Right ventricle myocardium inferior (tissue), 1 donor: Measurements from ENCODE around the gene TGM2. TPM values are rescaled to one million over a fixed set of nuclear protein-coding genes. Genes with fewer than 3 reads are reported as not detected.

Source experiments
- ATAC-seq: fragments of 200-7000 bp; cut with Tn5 transposase; one replicate; pipeline ENCODE4 v1.9.1; 2020; ENCODE audit warnings: mild to moderate bottlenecking, moderate library complexity
- DNase-seq: peaks from one replicate; pipeline ENCODE4 v3.0.0; 2021; ENCODE audit errors: missing footprints
- intact Hi-C: fragments of 100-400 bp; cut with DNase I; formaldehyde crosslinking; loops from one replicate; pipeline ENCODE4 v1.11.0; 2022
- total RNA-seq: library from RNA; stranded (reverse); fragmentation: NEBNext Ultra II Directional; extraction: Animal tissue kit (Norgen Biotek cat#: 25700); gene quantifications from one replicate; pipeline ENCODE4 v1.2.1, GENCODE V29; 2021
- donor health status: DM: no; HTN: yes; CAD: no; lungs with severe emphysema.

The TGM2 gene
- total RNA-seq, 1 donor from 2014 or later, result 581 TPM

DNA sequence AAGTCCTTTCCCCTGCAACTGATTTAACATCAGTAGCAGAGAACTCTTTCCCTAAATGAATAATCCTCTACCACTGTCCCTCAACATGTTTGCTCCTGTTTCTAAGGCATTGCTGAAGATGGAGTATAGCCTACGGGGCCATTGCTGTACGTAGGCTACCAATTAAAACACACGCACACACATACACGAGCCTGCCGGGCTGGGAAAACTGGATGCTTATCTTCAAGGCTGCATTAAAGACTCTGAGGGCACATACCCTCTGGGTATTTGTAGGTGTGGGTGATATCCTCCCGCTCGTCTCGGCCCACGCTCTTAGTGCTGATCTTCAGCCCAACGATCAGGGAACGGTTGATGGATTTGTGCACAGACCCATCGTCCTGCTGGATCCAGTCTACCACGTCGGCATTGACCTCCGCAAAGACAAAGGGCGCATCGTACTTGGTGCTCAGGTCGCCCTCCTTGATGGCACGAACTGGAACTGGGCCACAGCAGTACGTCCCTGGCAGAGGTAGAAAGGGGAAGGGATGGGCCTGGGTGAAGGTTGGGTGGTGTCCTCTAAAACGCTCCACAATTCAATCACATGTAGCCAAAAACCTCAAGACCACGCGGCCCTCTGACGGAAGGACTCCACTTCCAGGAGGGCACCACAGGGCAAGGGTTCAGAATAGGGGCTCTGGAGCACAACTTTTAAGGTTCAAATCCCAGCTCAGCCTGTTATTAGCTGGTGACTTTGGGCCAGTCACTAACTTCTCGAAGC is 25.7 kb downstream of the TGM2 start:
- DNase-seq, result no peak
- no peak for ATAC-seq
- intact Hi-C loops, result no loop called here

DNA sequence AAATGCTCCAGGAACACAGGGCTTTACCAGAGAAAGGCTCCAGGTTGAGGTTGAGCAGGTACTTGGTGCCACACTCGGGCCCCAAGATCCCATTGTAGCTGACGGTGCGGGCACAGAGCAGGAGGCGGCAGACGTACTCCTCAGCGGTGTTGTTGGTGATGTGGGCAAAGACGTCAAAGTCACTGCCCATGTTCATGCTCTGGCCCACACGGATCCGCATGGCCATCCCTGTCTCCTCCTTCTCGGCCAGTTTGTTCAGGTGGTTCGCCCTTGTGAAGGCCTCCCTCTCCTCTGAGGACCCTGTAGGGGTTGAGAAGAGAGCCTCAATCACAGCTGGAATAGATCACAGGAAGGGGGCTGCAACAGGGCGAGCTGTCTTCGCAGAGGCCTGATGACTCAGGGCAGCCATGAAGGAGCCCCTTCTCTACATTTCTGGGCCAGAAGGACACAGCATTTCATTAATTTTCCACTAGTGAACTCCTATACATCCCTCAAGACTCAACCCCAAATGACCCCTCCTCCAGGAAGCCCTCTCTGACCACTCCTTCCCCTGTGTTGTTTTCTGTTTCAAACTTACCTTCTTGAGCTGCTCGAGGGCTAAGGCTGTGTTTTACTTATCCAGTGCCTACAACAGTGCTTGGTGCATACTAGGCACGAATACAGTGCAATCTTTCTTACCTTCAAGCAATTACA is 26.8 kb downstream of the TGM2 start:
- intact Hi-C loops, result no loop called here
- DNase-seq, result no peak
- no peak for ATAC-seq

DNA sequence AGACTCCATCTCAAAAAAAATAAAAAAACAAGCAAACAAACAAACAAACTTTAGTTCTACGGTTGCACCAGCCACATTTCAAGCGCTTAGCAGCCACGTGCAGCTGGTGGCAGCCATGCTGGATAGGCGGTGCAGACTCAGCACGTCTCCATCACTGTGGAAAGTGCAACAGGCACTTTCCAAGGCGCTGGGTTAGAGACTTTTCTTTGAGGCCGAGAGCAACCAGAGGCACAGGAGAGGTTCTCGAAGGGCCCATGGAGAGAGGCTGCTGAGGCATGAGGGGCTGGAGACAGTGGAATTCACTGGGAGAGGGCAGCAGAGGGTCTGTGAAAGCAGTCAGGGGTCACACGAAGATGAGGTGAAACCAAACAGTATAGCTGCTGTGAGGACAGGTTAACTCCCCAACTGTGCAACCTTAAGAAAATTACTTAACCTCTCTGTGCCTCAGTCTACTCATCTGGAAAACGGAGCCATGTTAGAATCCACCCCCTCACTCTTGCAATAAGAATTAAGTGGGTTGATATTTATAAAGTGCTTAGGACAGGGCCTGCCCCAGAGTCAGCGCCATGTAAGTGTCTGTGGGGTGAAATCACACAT is 27.5 kb downstream of the TGM2 start:
- ATAC-seq (no peak), DNase-seq (no peak)
- intact Hi-C loops, result no loop called here

DNA sequence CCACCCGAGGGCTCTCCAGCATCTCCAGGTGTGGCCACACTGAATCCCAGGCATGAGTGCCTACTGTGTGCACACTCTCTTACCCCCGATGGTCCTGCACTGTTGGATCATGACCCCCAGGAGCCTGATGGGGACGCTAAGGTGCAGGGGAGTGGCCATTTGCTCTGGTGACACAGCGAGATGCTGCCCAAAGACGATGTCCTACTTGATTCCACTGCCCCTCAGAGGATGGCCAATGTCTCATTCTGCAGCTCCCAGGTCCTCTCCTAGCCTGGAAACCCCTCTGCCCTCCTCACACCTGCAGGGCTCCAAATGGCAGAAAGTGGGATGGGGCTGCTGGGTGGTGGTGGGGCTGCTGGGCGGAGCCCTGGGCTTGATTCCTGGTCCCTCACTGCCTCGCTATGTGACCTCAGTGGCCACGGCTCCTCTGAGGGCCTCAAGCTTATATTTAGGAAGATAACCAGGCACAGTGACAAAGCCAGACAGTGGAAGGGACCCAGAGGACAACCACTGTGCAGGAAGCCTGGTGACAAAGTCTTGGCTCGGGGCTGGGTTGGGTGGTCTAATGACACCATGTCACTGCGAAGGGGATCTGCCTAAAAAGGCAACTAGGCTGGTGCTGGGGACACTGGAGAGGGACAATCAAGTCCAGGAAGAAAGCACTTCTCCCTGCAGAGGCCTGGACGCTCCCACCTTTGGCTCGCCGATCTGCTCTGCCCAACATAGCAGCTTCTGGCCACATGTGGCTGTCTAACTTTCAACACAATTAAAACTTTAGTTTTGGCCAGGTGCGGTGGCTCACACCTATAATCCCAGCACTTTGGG is 28.4 kb downstream of the TGM2 start:
- intact Hi-C loops, result no loop called here
- ATAC-seq (no peak), DNase-seq (no peak)

DNA sequence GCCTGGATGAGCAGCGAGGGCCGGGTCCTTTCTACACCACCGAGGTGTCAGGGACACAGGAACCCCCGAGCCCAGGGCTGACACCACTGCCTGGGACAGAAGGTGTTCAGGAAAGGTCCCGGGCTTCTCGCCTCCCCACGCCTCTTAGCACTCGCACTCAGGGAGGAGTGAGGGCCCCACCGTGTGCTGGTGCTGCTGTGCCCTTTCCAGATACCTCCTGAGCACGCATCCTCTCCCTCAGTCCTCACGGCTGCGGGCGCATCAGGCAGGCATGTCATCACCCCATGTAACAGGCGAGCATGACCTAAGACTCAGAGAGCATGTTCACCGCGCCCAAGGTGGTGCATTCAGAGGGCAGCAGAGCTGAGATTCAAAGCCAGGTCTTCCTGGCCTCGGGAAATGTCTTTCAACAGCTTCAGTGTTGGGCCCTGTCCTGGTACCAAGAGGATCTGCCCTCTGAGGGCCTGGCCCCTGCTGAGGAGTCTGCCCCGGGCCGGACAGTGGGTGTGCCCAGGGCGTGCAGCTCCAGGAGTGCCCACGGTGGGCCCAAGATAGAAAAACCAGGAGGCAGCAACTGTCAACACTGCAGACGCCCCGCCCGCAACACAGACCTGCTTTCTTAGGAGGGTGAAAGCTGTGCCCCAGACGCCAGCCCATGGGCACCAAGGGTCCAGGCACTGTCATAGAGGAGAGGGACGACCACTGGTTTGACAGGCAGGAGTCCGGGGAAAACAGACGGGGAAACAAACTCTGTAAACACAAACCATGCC is 29.2 kb downstream of the TGM2 start:
- intact Hi-C loops, result no loop called here
- ATAC-seq (no peak), DNase-seq (no peak)

DNA sequence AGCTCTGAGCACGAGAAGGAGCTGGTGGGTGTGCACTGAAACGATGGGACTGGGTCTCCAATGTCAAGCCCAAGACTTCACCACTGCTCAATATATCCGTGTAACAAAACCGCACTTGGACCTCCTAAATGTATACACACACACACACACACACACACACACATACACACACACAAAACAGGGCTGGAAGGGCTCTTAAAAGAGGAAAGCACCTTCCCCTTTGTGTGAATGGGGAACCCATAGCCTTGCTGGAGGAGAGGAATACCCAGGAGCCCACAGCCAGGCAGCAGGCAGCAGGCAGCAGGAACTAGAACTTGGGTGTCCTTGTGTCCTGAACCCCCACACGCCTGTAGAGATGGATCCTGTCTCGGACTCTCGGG is 29.8 kb downstream of the TGM2 start:
- ATAC-seq, result no peak
- intact Hi-C loops, result no loop called here
- no peak for DNase-seq

DNA sequence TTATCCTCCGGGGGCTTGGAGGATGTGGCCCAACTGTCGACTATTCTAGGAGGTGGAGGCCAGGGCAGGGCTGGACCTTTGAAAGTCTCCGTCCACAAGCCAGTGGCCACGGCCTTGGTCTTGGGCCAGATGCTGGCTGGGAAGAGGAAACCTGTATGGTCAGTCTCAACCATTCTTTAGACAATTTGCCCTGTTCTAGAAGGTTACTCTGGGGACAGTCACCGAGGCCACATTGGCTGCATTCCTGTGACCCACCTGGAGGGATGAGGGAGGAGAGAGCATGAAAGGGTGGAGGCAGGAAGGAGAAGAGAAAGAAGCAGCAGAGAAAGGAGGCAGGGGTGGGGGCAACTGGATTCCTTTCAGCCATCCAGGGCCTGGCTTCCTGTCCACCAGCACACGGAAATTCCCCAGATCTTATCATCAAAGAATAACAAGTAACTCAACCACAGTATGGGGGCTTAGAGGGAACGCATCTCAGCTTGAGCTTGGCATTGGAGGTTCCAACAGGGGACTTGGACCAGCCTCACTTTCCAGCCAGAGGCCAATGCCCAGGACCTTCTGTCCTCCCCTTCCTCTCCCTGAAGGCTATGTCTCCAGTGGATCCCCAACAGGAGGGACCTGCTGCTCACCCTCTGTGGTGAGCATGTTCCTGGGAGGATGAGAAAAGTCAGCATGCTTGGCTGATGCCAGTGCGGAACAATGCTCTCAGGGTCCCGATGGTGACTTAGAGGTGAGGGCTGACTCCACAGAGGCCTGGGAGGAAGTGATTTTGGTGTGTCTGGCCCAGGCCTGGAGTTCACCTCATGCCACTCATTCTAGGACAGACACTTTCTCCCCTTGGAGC is 30.4 kb downstream of the TGM2 start:
- DNase-seq, result no peak
- ATAC-seq, result no peak
- intact Hi-C loops, result no loop called here

DNA sequence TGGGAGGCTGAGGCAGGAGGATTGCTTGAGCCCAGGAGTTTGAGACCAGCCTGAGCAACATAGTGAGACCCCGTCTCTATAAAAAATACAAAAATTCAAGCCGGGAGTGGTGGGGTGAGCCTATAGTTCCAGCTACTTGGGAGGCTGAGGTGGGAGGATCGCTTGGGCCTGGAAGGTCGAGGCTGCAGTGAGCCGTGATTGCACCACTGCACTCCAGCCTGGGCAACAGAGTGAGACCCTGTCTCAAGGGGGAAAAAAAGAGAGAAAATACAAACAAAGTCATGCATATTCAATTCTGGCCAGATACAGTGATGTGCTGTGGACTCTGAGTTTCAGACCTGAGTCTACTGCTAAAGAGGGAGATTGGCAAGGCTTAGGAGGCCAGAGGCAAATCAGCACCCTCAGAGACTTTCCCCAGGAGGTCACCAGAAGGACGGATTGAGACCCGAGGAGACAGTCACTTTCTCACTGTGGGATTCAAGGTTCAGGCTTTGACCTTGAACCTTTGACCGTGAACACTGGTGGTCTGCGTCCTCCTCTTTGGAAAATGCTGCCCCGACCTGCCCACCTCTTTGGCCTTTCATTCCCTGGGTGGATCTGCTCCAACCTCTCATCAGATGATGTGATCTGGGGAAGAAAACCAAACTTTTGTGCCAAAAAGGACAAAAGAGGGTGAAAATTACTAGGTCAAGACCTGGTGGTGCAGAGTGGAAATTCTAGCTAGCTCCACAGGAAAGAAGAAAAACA is 31.2 kb downstream of the TGM2 start:
- ATAC-seq (no peak), DNase-seq (no peak)
- intact Hi-C loops, result no loop called here

DNA sequence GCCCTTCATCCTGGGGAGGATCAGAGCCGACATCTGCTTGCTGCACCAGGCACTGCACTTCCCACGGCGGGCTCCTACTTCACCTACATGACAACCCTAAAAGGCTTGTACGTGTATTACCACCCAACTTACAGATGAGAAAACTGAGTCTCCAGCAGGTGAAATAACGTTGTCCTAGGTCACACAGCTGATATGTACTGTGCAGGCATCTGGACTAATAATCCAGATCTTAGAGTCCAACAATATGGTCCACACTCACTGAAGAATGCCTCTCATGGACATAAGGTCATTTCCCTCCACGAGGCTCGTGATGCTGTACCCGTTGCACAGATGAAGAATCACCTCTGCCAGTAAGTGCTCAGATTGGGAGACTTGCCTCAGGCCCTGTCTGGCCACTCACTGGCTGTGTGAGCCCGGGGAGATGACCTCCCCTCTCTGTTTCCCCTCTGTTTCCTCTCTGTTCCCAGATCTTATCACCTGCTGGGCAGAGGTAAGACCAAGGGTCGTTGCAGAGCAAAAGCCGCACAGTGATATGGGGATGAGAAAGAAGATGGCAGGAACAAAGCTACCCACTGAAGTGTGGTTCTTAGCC is 32.1 kb downstream of the TGM2 start:
- ATAC-seq, result no peak
- no peak for DNase-seq
- intact Hi-C loops, result no loop called here

DNA sequence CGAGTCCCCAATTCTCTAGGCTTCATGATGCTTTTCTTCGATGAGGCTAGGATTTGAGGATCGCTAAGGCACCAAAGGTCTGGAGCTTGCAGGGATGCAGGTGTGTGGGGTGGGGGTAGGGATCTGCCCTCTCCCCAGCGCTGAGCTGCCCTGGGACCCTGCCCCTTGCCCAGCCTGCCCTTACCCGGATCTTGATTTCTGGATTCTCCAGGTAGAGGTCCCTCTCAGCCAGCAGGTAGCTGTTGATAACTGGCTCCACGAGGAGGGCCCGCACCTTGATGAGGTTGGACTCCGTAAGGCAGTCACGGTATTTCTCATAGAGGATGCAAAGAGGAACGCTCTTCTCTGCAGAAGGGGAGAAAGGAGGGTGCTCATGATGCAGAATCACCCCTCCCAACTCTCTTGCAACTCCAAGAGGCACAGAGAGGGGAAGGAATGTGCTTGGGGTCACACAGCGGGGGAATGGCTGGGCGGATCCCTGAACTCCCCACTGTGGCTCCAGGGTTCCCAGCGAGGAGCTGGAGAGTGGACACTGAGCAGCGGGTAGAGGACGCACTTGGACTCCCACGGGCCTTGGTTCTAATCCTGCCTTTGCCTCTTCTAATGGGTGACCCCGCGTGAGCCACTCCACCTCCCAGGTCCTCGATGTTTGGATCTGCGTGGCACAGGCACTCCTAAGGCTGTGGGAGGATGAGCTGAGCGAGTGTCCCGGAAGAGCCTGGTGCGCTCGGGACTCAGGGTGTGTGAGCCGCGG is 32.7 kb downstream of the TGM2 start:
- DNase-seq, result no peak

DNA sequence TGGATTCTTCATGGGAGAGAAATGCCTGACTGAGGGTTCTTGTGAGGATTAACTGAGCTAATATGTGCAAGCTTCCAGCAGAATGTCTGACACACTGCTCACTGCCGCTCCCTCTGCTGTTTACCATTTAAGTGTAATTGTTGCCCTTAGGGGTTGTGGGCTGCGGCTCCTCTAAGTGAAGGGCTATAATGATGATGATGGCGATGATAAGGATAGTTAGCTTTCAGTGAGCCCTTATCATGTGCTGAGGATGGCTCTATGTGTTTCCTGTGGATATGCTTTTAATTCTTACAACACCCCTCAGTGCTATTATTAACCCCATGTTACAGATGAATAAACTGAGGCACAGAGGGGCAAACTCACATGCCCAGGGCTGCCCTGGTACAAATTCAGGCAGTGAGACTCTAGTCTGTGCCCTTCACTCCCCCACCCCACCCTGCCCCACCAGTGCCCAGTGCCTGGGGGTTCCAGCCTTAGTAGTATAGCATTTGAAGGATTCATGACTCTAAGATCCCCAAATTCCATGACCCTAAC is 33.4 kb downstream of the TGM2 start:
- DNase-seq, result no peak
- no peak for ATAC-seq
- intact Hi-C loops, result no loop called here

More for the DNA sequence above, 32.7 kb downstream of the TGM2 start:
- intact Hi-C loops, result no loop called here
- no peak for ATAC-seq

DNA sequence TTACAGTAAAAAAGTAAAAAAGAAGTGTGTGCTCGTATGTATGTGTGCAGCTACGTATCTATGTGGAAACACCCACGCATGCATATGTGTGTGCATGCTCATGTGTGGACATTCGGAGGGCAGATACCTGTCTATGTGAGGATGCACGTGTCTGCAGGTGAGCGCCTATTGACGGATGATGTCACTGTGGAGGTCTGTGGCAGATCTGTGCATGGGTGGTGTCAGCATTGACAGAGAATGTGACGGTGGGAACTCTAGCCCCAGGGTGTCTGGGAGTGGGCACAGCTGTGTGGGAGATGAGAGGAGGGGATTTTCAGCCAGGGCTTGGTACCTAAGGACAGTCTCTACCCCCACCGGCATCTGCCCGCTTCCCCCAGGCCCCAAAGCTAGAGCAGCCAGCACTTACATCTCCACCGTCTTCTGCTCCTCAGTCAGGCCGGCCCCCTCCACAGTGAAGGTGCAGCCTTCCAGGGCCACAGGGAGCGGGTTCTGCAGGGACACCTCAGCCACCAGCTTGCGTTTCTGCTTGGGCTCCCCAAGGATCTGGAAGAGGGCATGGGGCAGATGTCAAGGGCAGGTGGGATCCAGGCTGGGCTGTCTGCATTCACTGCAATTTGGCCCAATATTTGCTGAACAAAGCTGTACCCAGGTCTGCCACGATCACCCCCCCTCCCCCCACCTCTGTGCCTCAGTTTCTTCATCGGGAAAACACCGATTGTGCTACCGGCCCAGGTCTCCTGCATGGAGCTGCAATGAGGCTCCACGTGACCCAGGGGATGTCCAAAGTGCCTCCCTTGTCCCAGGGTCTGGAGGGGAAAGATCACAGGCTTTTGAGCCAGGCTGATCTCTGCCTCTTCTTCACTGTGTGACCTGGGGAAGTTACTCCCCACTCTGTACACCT is 34.1 kb downstream of the TGM2 start:
- no peak for DNase-seq
- ATAC-seq, result no peak
- intact Hi-C loops, result no loop called here

DNA sequence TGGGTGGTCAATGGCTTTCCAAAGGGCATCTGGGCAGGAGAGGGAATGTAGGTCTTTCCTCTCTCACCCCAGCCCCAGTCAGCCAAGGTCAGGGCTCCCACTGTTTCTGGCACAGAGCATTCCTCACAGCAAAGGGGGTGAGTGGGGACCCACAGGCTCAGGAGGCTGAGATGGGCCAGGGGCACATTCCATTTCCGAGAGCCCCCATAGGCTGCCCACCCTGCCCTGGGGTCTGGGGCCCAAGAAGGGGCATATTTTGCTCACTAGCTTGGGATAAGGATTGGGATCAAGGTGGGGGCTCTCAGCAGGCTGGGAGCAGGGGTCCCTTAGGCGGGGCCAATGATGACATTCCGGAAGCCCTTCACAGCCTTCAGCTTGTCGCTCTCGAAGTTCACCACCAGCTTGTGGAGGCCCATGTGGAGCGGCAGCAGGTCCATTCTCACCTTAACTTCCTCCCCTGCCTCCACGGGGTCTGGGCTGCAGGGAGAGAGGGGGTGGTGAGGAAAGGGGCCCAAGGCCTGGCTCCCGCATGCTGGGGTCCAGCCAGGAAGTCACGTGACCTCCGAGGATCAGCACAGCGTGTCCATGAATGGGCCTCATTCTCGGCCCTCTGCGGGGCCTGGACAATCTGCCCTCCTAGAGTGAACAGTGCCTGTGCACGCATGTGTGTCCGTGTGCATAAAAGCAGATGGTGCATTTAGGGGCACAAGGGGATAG is 35.0 kb downstream of the TGM2 start:
- intact Hi-C loops, result loop anchor here (5.0 kb wide), 1 partner anchor 53 kb away; no protein-coding TSS in a partner anchor
- ATAC-seq, result no peak
- no peak for DNase-seq

DNA sequence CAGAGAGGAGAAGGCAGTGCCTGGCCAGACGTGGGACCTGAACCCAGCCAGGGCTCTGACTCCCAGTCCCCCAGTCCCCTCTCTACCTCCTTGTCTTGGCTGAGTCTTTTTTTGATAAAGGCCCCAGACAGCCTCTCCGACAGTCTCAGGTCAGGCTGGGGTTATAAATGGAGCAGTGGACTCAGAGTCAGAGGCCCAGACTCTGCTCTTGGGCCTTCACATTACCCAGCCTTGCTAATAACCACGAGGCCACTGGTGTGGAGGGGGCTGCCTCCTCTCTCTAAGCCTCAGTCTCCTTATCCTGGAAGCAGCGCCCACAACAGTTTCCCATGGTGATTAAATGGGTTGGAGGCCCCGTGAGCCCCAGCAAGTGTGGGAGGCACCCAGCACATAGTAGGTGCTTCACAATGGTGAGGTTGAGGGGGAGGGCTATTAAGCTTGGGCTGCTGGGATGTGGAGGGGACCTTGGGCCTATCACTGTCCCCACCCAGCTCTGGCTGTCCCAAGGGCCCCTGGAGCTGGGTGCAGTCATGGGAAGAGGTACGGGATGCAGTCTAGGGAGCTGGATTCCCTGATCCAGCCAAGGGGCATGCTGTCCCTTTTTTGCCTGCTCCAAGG is 35.7 kb downstream of the TGM2 start:
- no peak for ATAC-seq
- DNase-seq, result no peak
- intact Hi-C loops, result loop anchor here (5.0 kb wide), 1 partner anchor 52 kb away; no protein-coding TSS in a partner anchor
